K562 (cell line): ENCODE results near the gene SEC23A. TPM values are rescaled to one million over a fixed set of nuclear protein-coding genes. Genes with fewer than 3 reads are reported as not detected.

ENCODE experiments used
- AFF4 ChIP-seq: sonication (generic); formaldehyde crosslinking; IDR thresholded peaks from 2 replicates; pipeline ENCODE4 v1.8.0; 2023; ENCODE audit warnings: mild to moderate bottlenecking, missing genetic modification reagents
- ARID4B ChIP-seq: sonication (generic); formaldehyde crosslinking; IDR thresholded peaks from 2 replicates; pipeline ENCODE4 v1.8.0; 2022; ENCODE audit warnings: mild to moderate bottlenecking, missing genetic modification reagents
- ARNT ChIP-seq, 2 experiments: fragments of 450-650 bp; IDR thresholded peaks; 2 replicates each; pipeline ENCODE4 v1.6.1; 2016; ENCODE audit warnings: mild to moderate bottlenecking in 1 of 2
- ATF1 ChIP-seq, 2 experiments: fragments of 450-650 bp in 1 of 2; IDR thresholded peaks; 2 replicates each; pipeline ENCODE4 v1.6.1; 2016; ENCODE audit warnings: missing compliant biosample characterization in 1 of 2, missing genetic modification characterization in 1 of 2
- HCFC1 ChIP-seq: IDR thresholded peaks from 2 replicates; pipeline ENCODE4 v1.6.1; 2012; ENCODE audit warnings: low read depth, low read length, improper control_type of control experiment
- KAT7 ChIP-seq: sonication (generic); formaldehyde crosslinking; IDR thresholded peaks from 2 replicates; pipeline ENCODE4 v1.8.0; 2022; ENCODE audit warnings: missing genetic modification reagents, mild to moderate bottlenecking, borderline replicate concordance
- POLR2H ChIP-seq: IDR thresholded peaks from 2 replicates; pipeline ENCODE4 v1.6.1; 2016; ENCODE audit warnings: missing genetic modification characterization, low read depth, mild to moderate bottlenecking, control low read depth, missing compliant biosample characterization, moderate library complexity
- RAD21 ChIP-seq, 2 experiments: fragments of 250-450 bp in 1 of 2; fragments of 450-650 bp in 1 of 2; sonication (Bioruptor Pico) in 1 of 2; formaldehyde crosslinking in 1 of 2; IDR thresholded peaks in 1 of 2; conservative IDR thresholded peaks in 1 of 2; 2 replicates each; pipeline versions ENCODE4 v1.4.0 to v1.8.0; 2020 to 2022; ENCODE audit warnings: mild to moderate bottlenecking in 2 of 2, moderate library complexity in 1 of 2
- RBM39 ChIP-seq: fragments of 200-400 bp; formaldehyde crosslinking; optimal IDR thresholded peaks from 2 replicates; pipeline ENCODE3; 2018; ENCODE audit warnings: low read depth, low read length
- polyA plus RNA-seq, 8 experiments: library from polyadenylated mRNA; depleted of rRNA in 4 of 8; stranded (reverse) in 5 of 8; unstranded in 3 of 8; fragments of >200 nt; fragmentation: Nextera tagmentation in 2 of 8; fragmentation: Illumina TruSeq in 1 of 8; extraction: Ambion mirVana in 2 of 8; extraction: Trizol in 1 of 8; gene quantifications; 2 replicates each; pipeline versions ENCODE4 v1.2.1 to v1.2.3, GENCODE V29; 2011 to 2014; ENCODE audit warnings: inconsistent platforms in 1 of 8, missing spikeins in 1 of 8
- total RNA-seq, 7 experiments: library from RNA; depleted of rRNA in 6 of 7; stranded (reverse); fragments of >200 nt in 6 of 7; fragmentation: Illumina TruSeq in 2 of 7; extraction: Trizol in 2 of 7; gene quantifications; 2 replicates each; pipeline versions ENCODE4 v1.2.1 to v1.2.3, GENCODE V29; 2011 to 2021; ENCODE audit warnings: low replicate concordance in 1 of 7
- TF ChIP-seq, protein P1 (sequence below): fragments of 250-450 bp; sonication (Bioruptor Pico); IDR thresholded peaks from 2 replicates; pipeline ENCODE4 v1.5.0; 2020; ENCODE audit warnings: mild to moderate bottlenecking
- TF ChIP-seq, protein P2 (sequence below): fragments of 450-650 bp; IDR thresholded peaks from 2 replicates; pipeline ENCODE4 v1.6.1; 2014; ENCODE audit warnings: low read depth, mild to moderate bottlenecking, moderate library complexity, borderline replicate concordance

The SEC23A gene
- total and polyA plus RNA-seq, 9 of the 15 experiments (the other 6 are each of a cell fraction or from before 2014, with no cell fraction given): 5.5 to 47.0 (median 14.5) TPM

DNA sequence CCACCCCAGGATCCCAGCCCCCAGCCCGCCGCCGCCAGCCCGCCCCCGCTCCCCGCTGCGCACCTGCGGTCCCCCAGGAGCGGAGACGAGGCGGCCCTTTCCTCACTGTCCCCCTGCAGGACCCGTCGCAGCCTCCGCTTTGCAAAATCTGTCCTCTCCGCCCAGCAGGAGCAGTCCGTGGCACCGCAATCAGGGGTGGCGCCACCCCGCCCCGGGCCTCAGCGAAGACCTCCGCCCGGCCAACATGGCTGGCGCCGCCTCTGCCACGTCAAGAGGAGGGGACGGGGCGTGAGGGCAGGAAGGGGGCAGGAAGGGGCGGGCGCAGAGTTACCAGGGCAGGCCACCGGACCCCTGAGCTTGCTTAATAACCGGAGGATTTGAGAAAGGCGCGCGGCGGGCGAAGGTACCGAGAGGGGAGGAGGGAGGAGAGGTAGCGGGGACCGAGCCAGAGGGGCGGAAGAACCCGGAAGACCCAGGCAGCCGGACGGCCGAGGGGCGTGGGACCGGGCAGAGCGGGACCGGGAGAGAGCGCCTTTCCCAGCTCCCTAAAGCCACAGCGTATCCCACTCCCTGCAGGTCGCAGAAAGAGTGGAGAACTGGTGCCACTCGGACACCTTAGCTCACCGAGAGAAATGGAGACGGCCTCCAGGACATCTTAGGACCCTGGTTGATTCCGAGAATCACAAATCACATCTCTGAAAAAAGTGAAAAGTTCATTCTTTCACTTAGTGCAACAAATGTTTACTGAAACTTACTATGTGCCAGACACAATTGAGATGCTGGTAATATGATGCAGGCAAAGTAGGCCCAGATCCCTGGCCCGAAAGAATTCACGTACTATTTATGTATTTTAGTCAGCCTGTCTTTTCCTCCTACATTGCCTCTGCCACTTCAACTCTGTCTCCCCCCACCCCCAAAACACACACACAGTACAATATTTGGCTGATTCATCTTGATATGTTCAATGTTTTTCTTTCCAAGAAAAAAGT is at the start of gene SEC23A (continued):
- peak; percentile 80; the same call in 1 of the 2 replicates for TF ChIP-seq AFF4
- TF ChIP-seq RAD21 (CRISPR knock-in tag; conservative IDR thresholded peaks at IDR 0.05 in 1 of 2, IDR thresholded peaks at IDR 0.05 in 1 of 2): no peak
- TF ChIP-seq, protein P1, sequence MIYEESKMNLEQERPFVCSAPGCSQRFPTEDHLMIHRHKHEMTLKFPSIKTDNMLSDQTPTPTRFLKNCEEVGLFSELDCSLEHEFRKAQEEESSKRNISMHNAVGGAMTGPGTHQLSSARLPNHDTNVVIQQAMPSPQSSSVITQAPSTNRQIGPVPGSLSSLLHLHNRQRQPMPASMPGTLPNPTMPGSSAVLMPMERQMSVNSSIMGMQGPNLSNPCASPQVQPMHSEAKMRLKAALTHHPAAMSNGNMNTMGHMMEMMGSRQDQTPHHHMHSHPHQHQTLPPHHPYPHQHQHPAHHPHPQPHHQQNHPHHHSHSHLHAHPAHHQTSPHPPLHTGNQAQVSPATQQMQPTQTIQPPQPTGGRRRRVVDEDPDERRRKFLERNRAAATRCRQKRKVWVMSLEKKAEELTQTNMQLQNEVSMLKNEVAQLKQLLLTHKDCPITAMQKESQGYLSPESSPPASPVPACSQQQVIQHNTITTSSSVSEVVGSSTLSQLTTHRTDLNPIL: no peak
- TF ChIP-seq ARID4B (CRISPR knock-in tag): peak; percentile 46; the same call in 1 of the 2 replicates
- TF ChIP-seq POLR2H: peak; percentile 67
- no peak for TF ChIP-seq RBM39
- peak; percentile 66; the same call in 1 of the 2 replicates for TF ChIP-seq KAT7 (CRISPR knock-in tag)
- no peak for TF ChIP-seq ARNT (IDR thresholded peaks at IDR 0.05)
- TF ChIP-seq ATF1 (CRISPR knock-in tag; IDR thresholded peaks at IDR 0.05): no peak
- TF ChIP-seq ATF1 (tag; IDR thresholded peaks at IDR 0.05): peak; percentile 62
- TF ChIP-seq, protein P2, sequence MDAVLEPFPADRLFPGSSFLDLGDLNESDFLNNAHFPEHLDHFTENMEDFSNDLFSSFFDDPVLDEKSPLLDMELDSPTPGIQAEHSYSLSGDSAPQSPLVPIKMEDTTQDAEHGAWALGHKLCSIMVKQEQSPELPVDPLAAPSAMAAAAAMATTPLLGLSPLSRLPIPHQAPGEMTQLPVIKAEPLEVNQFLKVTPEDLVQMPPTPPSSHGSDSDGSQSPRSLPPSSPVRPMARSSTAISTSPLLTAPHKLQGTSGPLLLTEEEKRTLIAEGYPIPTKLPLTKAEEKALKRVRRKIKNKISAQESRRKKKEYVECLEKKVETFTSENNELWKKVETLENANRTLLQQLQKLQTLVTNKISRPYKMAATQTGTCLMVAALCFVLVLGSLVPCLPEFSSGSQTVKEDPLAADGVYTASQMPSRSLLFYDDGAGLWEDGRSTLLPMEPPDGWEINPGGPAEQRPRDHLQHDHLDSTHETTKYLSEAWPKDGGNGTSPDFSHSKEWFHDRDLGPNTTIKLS: peak; percentile 94
- TF ChIP-seq HCFC1: no peak
